HCT116 (cell line): Measurements from ENCODE around the gene CSAD. TPM values are rescaled to one million over a fixed set of nuclear protein-coding genes. Genes with fewer than 3 reads are reported as not detected.

Experiments
- ATAC-seq: fragments of 200-7000 bp; cut with Tn5 transposase; 2 replicates; pipeline ENCODE4 v1.9.1; 2020; ENCODE audit warnings: mild to moderate bottlenecking, moderate library complexity
- BruUV-seq: library from RNA; stranded (reverse); fragments of 400-500 nt; replicated peaks from 2 replicates; lab custom pipeline; 2021; lab: Mats Ljungman, UMichigan
- CTCF ChIA-PET: fragments of 300-600 bp; sonication (Branson Sonifier 250); formaldehyde crosslinking; loops from one replicate; lab custom pipeline; 2021; ENCODE audit warnings: antibody characterized with exemption; lab: Charles Lee
- POLR2A ChIA-PET: fragments of 300-600, 350-600 bp; sonication (Branson Sonifier 250); formaldehyde crosslinking; loops from one replicate; lab custom pipeline; 2021; ENCODE audit warnings: antibody characterized with exemption; lab: Charles Lee
- RAD21 ChIA-PET, 2 experiments: fragments of 300-600 bp; sonication (Branson Sonifier 250); formaldehyde crosslinking; loops; one replicate each; lab custom pipeline; 2023; ENCODE audit warnings: low total read pairs in 2 of 2; ENCODE audit not compliant: uncharacterized antibody in 2 of 2, unreplicated experiment in 2 of 2, low non-redundant PET in 1 of 2; lab: Charles Lee
- DNase-seq: peaks from one replicate; pipeline ENCODE4 v3.0.0-alpha.2; 2010; ENCODE audit warnings: low read depth, low spot score
- H2AFZ ChIP-seq: fragments of 200-600 bp; shearing (Covaris generic), sonication (generic); 2 replicates; pipeline ENCODE4 v1.6.1; 2017; ENCODE audit warnings: low read depth, mixed run types, mixed read lengths, antibody characterized with exemption, low read length; ENCODE audit not compliant: poor library complexity, severe bottlenecking
- H3K27ac ChIP-seq: 2 replicates; pipeline ENCODE4 v1.5.1; 2012; ENCODE audit warnings: low read depth, low read length
- H3K27me3 ChIP-seq: fragments of 200-600 bp; sonication (generic); 2 replicates; pipeline ENCODE4 v1.6.1; 2016; ENCODE audit warnings: mixed run types, low read length, mixed read lengths; ENCODE audit not compliant: insufficient read depth
- H3K36me3 ChIP-seq, 2 experiments: fragments of 200-500 bp in 1 of 2; fragments of 200-600 bp in 1 of 2; sonication (Bioruptor generic) in 1 of 2; sonication (generic) in 1 of 2; 2 replicates each; pipeline versions ENCODE4 v1.5.1 to v1.6.1; 2014 to 2016; ENCODE audit warnings: low read length in 2 of 2, inconsistent platforms in 1 of 2, mixed read lengths in 1 of 2, mixed run types in 1 of 2; ENCODE audit not compliant: insufficient read depth in 2 of 2, control insufficient read depth in 1 of 2
- H3K4me1 ChIP-seq, 2 experiments: fragments of 200-600 bp in 1 of 2; sonication (generic) in 1 of 2; 2 replicates each; pipeline versions ENCODE4 v1.5.1 to v1.6.1; 2012 to 2017; ENCODE audit warnings: low read length in 2 of 2, inconsistent platforms in 1 of 2, mild to moderate bottlenecking in 1 of 2, mixed read lengths in 1 of 2, mixed run types in 1 of 2, moderate library complexity in 1 of 2; ENCODE audit not compliant: insufficient read depth in 2 of 2, control insufficient read depth in 1 of 2
- H3K4me2 ChIP-seq: fragments of 200-600 bp; sonication (generic); 2 replicates; pipeline ENCODE4 v1.6.1; 2017; ENCODE audit warnings: mixed run types, low read length, mixed read lengths
- H3K4me3 ChIP-seq, 2 experiments: fragments of 200-600 bp in 1 of 2; sonication (generic) in 1 of 2; replicated peaks in 1 of 2; 2 replicates each; pipeline ENCODE4 v1.5.1; 2011 to 2016; ENCODE audit warnings: low read length in 2 of 2, control low read depth in 1 of 2, low read depth in 1 of 2, mild to moderate bottlenecking in 1 of 2, mixed read lengths in 1 of 2, mixed run types in 1 of 2
- H3K79me2 ChIP-seq: fragments of 200-600 bp; sonication (generic); 2 replicates; pipeline ENCODE4 v1.6.1; 2017; ENCODE audit warnings: mild to moderate bottlenecking, mixed run types, low read length, moderate library complexity, mixed read lengths; ENCODE audit not compliant: insufficient read depth
- H3K9ac ChIP-seq: fragments of 200-600 bp; sonication (generic); 2 replicates; pipeline ENCODE4 v1.6.1; 2016; ENCODE audit warnings: low read length, mixed read lengths
- H3K9me2 ChIP-seq: fragments of 200-600 bp; sonication (generic), shearing (Covaris generic); 2 replicates; pipeline ENCODE4 v1.6.1; 2017; ENCODE audit warnings: mixed run types, mild to moderate bottlenecking, moderate library complexity; ENCODE audit not compliant: insufficient read depth
- H3K9me3 ChIP-seq, 2 experiments: fragments of 200-500 bp in 1 of 2; fragments of 200-600 bp in 1 of 2; sonication (Bioruptor generic) in 1 of 2; sonication (generic) in 1 of 2; 2 replicates each; pipeline ENCODE4 v1.6.1; 2014 to 2017; ENCODE audit warnings: low read length in 2 of 2, mixed read lengths in 2 of 2, inconsistent platforms in 1 of 2, low read depth in 1 of 2, mild to moderate bottlenecking in 1 of 2, mixed run types in 1 of 2, moderate library complexity in 1 of 2; ENCODE audit not compliant: control insufficient read depth in 1 of 2, insufficient read depth in 1 of 2
- H4K20me1 ChIP-seq: fragments of 200-600 bp; sonication (generic), shearing (Covaris generic); 2 replicates; pipeline ENCODE4 v1.6.1; 2017; ENCODE audit warnings: mixed run types, mild to moderate bottlenecking, moderate library complexity; ENCODE audit not compliant: insufficient read depth
- ATF3 ChIP-seq: IDR thresholded peaks from 2 replicates; pipeline ENCODE4 v1.6.1; 2012
- CBX3 ChIP-seq: IDR thresholded peaks from 2 replicates; pipeline ENCODE4 v1.6.1; 2012; ENCODE audit warnings: low read depth
- CEBPB ChIP-seq: IDR thresholded peaks from 2 replicates; pipeline ENCODE4 v1.6.1; 2012; ENCODE audit warnings: low read depth
- CTCF ChIP-seq, 3 experiments: fragments of 200-600 bp in 1 of 3; sonication (generic) in 1 of 3; IDR thresholded peaks in 2 of 3; conservative IDR thresholded peaks in 1 of 3; 2 replicates each; pipeline ENCODE4 v1.5.1; 2012 to 2017; ENCODE audit warnings: low read depth in 2 of 3, low read length in 2 of 3, antibody characterized with exemption in 1 of 3, borderline replicate concordance in 1 of 3, control low read depth in 1 of 3, mild to moderate bottlenecking in 1 of 3, mixed read lengths in 1 of 3, mixed run types in 1 of 3, moderate library complexity in 1 of 3; ENCODE audit not compliant: insufficient read depth in 1 of 3
- EGR1 ChIP-seq: IDR thresholded peaks from 2 replicates; pipeline ENCODE4 v1.6.1; 2012; ENCODE audit warnings: low read depth
- ELF1 ChIP-seq: IDR thresholded peaks from 2 replicates; pipeline ENCODE4 v1.6.1; 2012; ENCODE audit warnings: low read depth, borderline replicate concordance
- MAX ChIP-seq: IDR thresholded peaks from 2 replicates; pipeline ENCODE4 v1.6.1; 2012
- SIN3A ChIP-seq: IDR thresholded peaks from 2 replicates; pipeline ENCODE4 v1.6.1; 2012; ENCODE audit warnings: low read depth
- SRF ChIP-seq: IDR thresholded peaks from 2 replicates; pipeline ENCODE4 v1.6.1; 2012; ENCODE audit warnings: low read depth
- TCF7L2 ChIP-seq: IDR thresholded peaks from 2 replicates; pipeline ENCODE4 v1.7.0; 2011; ENCODE audit warnings: borderline replicate concordance, inconsistent platforms; ENCODE audit not compliant: insufficient read depth, insufficient read length; ENCODE audit errors: extremely low read depth
- YY1 ChIP-seq: IDR thresholded peaks from 2 replicates; pipeline ENCODE4 v1.6.1; 2011; ENCODE audit warnings: low read length, low read depth, moderate library complexity, mild to moderate bottlenecking; ENCODE audit not compliant: insufficient replicate concordance; ENCODE audit errors: extremely low read depth
- ZBTB33 ChIP-seq: IDR thresholded peaks from 2 replicates; pipeline ENCODE4 v1.6.1; 2011; ENCODE audit warnings: mild to moderate bottlenecking, low read length, moderate library complexity; ENCODE audit not compliant: insufficient replicate concordance; ENCODE audit errors: extremely low read depth
- ZNF274 ChIP-seq: fragments of 200-500 bp; sonication (Bioruptor generic); IDR thresholded peaks from 2 replicates; pipeline ENCODE4 v1.6.1; 2014; ENCODE audit warnings: mild to moderate bottlenecking, low read depth, low read length, inconsistent platforms
- intact Hi-C: fragments of 100-400 bp; cut with micrococcal nuclease; formaldehyde crosslinking; loops from 2 replicates; pipeline ENCODE4 v1.10.0; 2022
- total RNA-seq: library from RNA; stranded (reverse); gene quantifications from one replicate; pipeline ENCODE4 v1.2.1, GENCODE V29; 2021; ENCODE audit not compliant: unreplicated experiment

The CSAD gene
- total RNA-seq, 1 experiment from 2014 or later = 20.3 TPM

- ChIA-PET RAD21 (no interaction called here), CTCF (no interaction called here), POLR2A (no interaction called here)
- Histone ChIP-seq H3K27me3 (no peaks in the 10 kb centered on the region), H3K36me3 (no peaks in the 10 kb centered on the region), H3K9me2 (no peaks in the 10 kb centered on the region), H3K79me2 (no peaks in the 10 kb centered on the region), H3K9me3 (no peaks in the 10 kb centered on the region), H3K4me3 (no peak overlapping the region), H3K27ac (no peak overlapping the region), H3K9ac (no peak overlapping the region), H4K20me1 (no peaks in the 10 kb centered on the region), H2AFZ (no peak overlapping the region), H3K4me1 (no peaks in the 10 kb centered on the region), H3K4me2 (no peak overlapping the region)
- BruUV-seq = no TSS peak
- DNase-seq (no peak), ATAC-seq (no peak)
- intact Hi-C loops = no loop called here
- no peak for TF ChIP-seq CTCF (IDR thresholded peaks at IDR 0.05 in 2 of 3, conservative IDR thresholded peaks at IDR 0.05 in 1 of 3; ENCODE audit: borderline replicate concordance in 1 of 3, insufficient read depth in 1 of 3, low read depth in 2 of 3, low read length in 2 of 3)
- TF ChIP-seq ATF3 = no peak
- no peak for TF ChIP-seq YY1
- TF ChIP-seq ELF1 = no peak
- no peak for TF ChIP-seq CEBPB
- TF ChIP-seq ZBTB33 = no peak
- TF ChIP-seq EGR1 = no peak
- no peak for TF ChIP-seq SIN3A
- TF ChIP-seq CBX3 = no peak
- TF ChIP-seq MAX = no peak
- TF ChIP-seq ZNF274 = no peak
- TF ChIP-seq TCF7L2 = no peak
- no peak for TF ChIP-seq SRF
Measured at GRCh38 chr12:53113951-53114350, 66.8 kb downstream of the CSAD start.
